GM12892 (cell line): ENCODE data around the gene COL23A1. TPM values are rescaled to one million over a fixed set of nuclear protein-coding genes. Genes with fewer than 3 reads are reported as not detected.

Source experiments
- DNase-seq: peaks from one replicate; pipeline ENCODE4 v3.0.0; 2011; ENCODE audit not compliant: insufficient read length
- FAIRE-seq: peaks from 2 replicates; lab custom pipeline; 2011; peaks lifted over from hg19 to GRCh38; lab: Jason Lieb, UNC
- POLR2A ChIP-seq: IDR thresholded peaks from 2 replicates; pipeline ENCODE4 v1.6.1; 2011; ENCODE audit warnings: low read depth, low read length, control low read depth
- POLR2AphosphoS5 ChIP-seq: IDR thresholded peaks from 2 replicates; pipeline ENCODE4 v1.6.1; 2011; ENCODE audit warnings: low read depth, low read length, control low read depth
- TAF1 ChIP-seq: IDR thresholded peaks from 2 replicates; pipeline ENCODE4 v1.6.1; 2011; ENCODE audit warnings: low read depth, mild to moderate bottlenecking, control low read depth, low read length, borderline replicate concordance
- polyA plus RNA-seq: library from polyadenylated mRNA; unstranded; fragments of >200 nt; gene quantifications from one replicate; pipeline ENCODE4 v1.2.1, GENCODE V29; 2012; ENCODE audit warnings: missing spikeins, inconsistent platforms; ENCODE audit not compliant: missing spikeins

Gene COL23A1
- not detected for polyA plus RNA-seq

- FAIRE-seq (no peak), DNase-seq (no peak)
- TF ChIP-seq POLR2A (no peak), POLR2AphosphoS5 (no peak), TAF1 (no peak)
These were observed at the start of gene COL23A1 for GRCh38 chr5:178590141-178590923. TSS of gene COL23A1 (minus strand) at chr5:178590393.

DNA sequence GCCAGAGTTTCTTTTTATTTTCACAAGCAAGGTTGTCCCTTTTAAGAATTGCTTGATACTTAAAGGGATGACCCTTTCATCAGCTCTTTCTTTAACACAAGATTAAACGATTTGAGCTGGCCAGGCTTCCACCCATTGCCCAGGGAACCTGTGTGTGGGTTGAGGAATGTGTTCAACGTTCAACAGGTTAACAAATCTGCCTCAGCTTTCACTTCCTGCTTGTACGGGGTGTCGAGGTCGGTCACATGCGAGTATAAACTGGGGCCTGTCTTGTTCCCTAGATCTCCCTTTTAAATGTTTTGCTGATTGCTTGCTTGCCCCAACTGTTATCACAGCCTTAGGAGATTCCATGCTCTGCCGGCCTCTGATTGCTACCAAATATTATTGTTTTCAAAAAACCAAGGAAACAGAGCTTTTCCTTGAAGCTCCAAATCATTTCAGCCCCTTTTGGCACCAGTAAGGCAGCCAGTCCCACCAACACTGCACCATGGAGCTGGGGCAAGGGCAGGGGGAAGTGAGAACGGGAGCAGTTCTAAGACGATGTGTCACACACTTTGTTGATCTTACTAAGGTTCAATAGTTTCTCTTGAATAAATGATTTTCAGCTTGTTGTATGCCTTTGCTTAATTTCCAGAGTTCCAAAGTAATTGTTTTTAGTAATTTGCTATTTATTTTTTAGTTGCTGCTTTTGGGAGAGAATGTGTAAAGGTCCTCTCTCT, 47.3 kb upstream of the COL23A1 start:
- FAIRE-seq: no peak

DNA sequence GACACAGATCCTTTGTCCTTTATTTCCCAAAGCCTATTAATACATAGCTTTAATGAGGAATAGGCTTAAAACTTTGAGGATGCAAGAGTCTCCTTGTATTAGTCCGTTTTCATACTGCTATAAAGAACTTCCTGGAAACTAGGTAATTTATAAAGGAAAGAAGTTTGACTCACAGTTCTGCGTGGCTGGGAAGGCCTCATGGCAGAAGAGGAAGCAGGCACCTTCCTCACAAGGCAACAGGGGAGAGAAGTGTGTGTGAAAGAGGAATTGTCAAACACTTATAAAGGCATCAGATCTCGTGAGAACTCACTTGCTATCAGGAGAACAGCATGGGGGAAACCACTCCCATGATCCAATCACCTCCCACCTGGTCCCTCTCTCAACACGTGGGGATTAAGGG, 42.1 kb upstream of the COL23A1 start:
- FAIRE-seq (no peak), DNase-seq (no peak)
- TF ChIP-seq POLR2A: no peak
- TF ChIP-seq POLR2AphosphoS5: no peak
- no peak for TF ChIP-seq TAF1

More for the DNA sequence above, 47.3 kb upstream of the COL23A1 start:
- no peak for TF ChIP-seq TAF1
- DNase-seq: no peak

- DNase-seq (no peak), FAIRE-seq (no peak)
- no peak for TF ChIP-seq TAF1
- TF ChIP-seq POLR2A: no peak
- TF ChIP-seq POLR2AphosphoS5: no peak
These were observed 40.8 kb upstream of the COL23A1 start for GRCh38 chr5:178630951-178631350.

- no peak for DNase-seq
- no peak for FAIRE-seq
- TF ChIP-seq POLR2AphosphoS5 (no peak), POLR2A (no peak), TAF1 (no peak)
These were observed 40.3 kb upstream of the COL23A1 start for GRCh38 chr5:178630475-178630930.

DNA sequence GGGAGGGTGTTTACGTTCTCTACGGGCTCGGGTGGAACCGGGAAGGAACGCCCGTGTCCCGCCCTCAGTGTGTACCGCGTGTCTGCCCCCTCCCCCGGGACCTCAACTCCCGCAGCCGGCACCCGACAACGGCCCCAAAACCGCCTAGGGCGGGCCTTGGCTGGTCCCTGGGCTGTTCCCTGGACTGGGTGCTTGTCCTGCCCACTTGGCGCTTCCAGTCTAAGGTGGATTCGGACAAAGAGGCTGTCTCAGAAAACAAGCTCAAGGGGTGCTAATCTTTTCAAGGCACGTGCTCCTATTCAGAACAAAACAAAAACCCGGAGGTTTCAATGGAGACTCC, 37.0 kb upstream of the COL23A1 start:
- no peak for FAIRE-seq
- DNase-seq: no peak
- no peak for TF ChIP-seq POLR2AphosphoS5
- no peak for TF ChIP-seq POLR2A
- TF ChIP-seq TAF1: no peak

DNA sequence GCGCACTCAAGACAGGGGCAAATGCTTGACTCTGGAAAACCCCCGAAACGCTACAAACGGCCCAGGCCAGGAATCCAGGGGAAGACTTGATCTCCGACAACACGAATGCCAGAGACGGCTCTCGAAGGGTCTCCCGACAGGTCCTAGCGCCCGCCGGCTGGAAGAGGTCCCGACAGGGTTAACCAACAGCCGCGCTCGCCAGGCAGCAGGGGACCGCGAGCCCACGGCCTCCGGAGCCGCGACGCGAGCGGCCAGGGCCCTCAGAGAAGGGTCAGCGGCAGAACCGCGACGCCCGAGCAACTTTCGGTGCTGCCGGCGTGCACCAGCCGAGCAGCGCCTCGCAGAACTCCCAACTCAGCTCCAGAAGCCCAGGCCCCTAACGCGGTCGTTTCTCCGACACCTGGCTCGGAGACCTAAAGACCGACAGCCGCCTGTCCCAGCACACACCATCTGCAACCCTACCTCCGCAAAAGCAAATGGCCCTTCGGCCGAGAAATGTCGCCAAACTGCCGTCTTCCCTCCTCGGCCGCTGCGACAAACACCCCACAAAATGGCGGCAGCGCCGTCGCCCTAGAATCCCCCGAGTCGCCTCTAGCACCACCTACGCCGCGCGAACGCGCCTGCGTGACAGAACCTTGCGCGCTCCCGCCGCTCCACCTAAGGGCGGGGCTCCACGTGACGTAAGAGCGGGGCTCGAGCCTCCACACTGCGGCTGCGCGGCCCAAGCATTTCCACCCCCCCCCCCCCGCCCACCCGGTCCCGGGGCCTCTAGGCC, 36.5 kb upstream of the COL23A1 start, which contains the start of gene CLK4:
Gene CLK4 (minus strand): TSS at position 567 of the 775 bp plus-strand sequence. CDS start 3,634 bp downstream, outside the sequence.
- TF ChIP-seq TAF1 (peak; percentile 80), POLR2A (peak; percentile 95), POLR2AphosphoS5 (peak; percentile 96)
- DNase-seq (peak; percentile 89), FAIRE-seq (peak; percentile 96)

DNA sequence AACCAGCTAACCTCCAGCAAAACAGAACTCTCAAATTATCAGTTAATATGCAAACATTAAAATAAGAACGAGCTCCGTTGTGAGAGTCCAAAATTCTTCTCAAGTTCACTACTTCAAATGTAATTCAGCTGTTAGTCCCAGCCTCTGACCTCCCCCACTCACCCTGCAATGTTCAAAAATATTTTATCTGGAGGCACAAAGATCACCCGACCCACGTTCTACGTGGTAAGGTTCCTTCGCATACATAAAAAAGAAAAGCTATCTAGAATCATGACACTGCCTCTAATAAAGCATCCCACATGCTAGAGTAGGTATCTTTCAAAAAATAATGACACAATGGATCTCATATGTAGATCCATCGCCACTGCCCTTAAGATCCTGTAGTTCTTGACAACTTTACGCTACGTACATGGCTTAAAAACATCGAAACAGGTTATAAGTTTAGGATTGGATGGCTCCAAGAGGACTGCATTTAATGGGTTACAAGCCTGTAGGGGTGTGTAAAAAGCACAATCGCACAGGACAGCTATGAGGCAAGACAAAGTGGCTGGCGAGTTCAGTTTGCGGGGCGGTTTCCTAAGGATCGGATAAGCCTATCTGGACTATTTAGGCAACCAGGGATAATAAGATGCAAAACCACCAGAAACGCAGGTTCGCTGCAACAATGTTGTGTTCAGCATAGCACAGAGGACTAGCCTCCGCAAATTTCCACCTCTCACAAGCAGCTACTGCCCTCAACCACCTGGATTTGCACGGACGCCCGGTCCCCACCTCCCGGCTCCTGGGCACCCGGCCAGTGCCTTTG, 35.7 kb upstream of the COL23A1 start:
- TF ChIP-seq TAF1 (no peak), POLR2A (no peak), POLR2AphosphoS5 (no peak)
- no peak for FAIRE-seq
- no peak for DNase-seq

- no peak for DNase-seq
- no peak for TF ChIP-seq POLR2A
- TF ChIP-seq POLR2AphosphoS5: no peak
- TF ChIP-seq TAF1: no peak
- no peak for FAIRE-seq
These were observed 34.7 kb upstream of the COL23A1 start for GRCh38 chr5:178624631-178625546.
